Endothelial cell of umbilical vein (primary cell): ENCODE measurements around the gene RALGAPA1.

Experiments
- CTCF ChIP-seq, 2 donors: IDR thresholded peaks; 1 replicate in 1 of 2; 2 replicates in 1 of 2; pipeline ENCODE4 v1.5.1; 2011; ENCODE audit warnings: low read length in 2 of 2, mild to moderate bottlenecking in 2 of 2, moderate library complexity in 2 of 2, control low read depth in 1 of 2, inconsistent platforms in 1 of 2, low read depth in 1 of 2; ENCODE audit not compliant: insufficient read depth in 1 of 2; ENCODE audit errors: extremely low read depth in 1 of 2
- EZH2 ChIP-seq: IDR thresholded peaks from 2 replicates; pipeline ENCODE4 v1.6.1; 2012; ENCODE audit warnings: borderline replicate concordance, low read depth, mild to moderate bottlenecking, moderate library complexity, low read length, inconsistent platforms; ENCODE audit not compliant: severe bottlenecking
- FOS ChIP-seq: IDR thresholded peaks from 2 replicates; pipeline ENCODE4 v1.6.1; 2011; ENCODE audit warnings: mild to moderate bottlenecking, low read length, moderate library complexity, borderline replicate concordance; ENCODE audit not compliant: insufficient read depth
- GATA2 ChIP-seq: IDR thresholded peaks from 2 replicates; pipeline ENCODE4 v1.7.0; 2011; ENCODE audit warnings: low read depth, mild to moderate bottlenecking, moderate library complexity, mixed read lengths, low read length; ENCODE audit not compliant: insufficient read length, insufficient read depth
- JUN ChIP-seq: IDR thresholded peaks from 2 replicates; pipeline ENCODE4 v1.6.1; 2011; ENCODE audit warnings: borderline replicate concordance, low read depth; ENCODE audit not compliant: insufficient read length, insufficient read depth
- MAX ChIP-seq: IDR thresholded peaks from 2 replicates; pipeline ENCODE4 v1.6.1; 2011; ENCODE audit not compliant: insufficient read depth, insufficient read length
- MYC ChIP-seq: IDR thresholded peaks from one replicate; pipeline ENCODE4 v1.6.1; 2011; ENCODE audit warnings: mild to moderate bottlenecking, low read depth, low read length
- POLR2A ChIP-seq: IDR thresholded peaks from 2 replicates; pipeline ENCODE4 v1.6.1; 2012; ENCODE audit warnings: low read depth, mild to moderate bottlenecking, control low read depth, low read length
- POLR2AphosphoS5 ChIP-seq: IDR thresholded peaks from 2 replicates; pipeline ENCODE4 v1.6.1; 2012; ENCODE audit warnings: low read depth, mild to moderate bottlenecking, control low read depth, low read length, moderate library complexity; ENCODE audit not compliant: insufficient read depth

- TF ChIP-seq CTCF (IDR thresholded peaks at IDR 0.05; ENCODE audit: extremely low read depth in 1 of 2, insufficient read depth in 1 of 2, low read depth in 1 of 2, low read length in 2 of 2) (no peak), POLR2A (no peak), POLR2AphosphoS5 (no peak), EZH2 (no peak), MYC (no peak), MAX (no peak), FOS (no peak), GATA2 (no peak), JUN (no peak)
Measured at GRCh38 chr14:35578135-35578534, 231.0 kb downstream of the RALGAPA1 start.
